ENCODE results near the gene TAF11L2.
"Not testable (repeated sequence)": the region's sequence is repeated elsewhere in the genome, so short reads cannot be mapped to it uniquely, and the experiment has no call there.

Gene TAF11L2

DNA sequence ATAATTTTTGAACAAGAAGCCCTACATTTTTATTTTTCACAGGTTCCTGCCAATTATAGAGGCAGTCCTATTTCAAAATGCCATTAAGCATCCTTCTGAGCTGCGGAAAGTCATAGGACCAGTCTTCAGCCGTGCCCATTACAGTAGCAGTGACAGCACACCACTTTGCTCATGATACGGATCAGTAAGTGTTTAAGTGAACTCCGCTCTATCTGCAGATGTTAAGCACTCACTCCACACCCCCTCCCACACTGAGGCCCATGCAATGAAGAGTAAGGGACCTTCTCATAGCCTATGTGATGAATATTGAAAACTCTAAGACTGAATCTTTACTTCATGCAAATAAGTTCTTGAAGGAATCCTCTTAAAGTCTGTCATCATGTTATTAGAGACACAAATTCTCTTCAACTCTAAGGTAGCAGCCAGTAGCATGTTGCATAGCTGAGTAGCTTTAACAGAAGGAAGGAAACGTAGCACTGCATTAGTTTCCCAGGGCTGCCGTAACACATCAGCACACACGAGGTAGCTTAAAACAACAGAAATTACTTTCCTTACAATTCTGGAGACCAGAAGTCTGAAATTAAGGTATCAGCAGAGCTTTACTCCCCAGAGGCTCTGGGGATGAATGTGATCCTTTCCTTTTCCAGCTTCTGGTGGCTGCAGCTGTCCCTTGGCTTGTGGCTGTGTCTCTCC, 20.3 kb upstream of the TAF11L2 start:
- no peak overlapping the region for H3K14ac ChIP-seq (ENCODE audit: low read length)
- WGBS (ENCODE audit: extremely low coverage, insufficient coverage, insufficient read length), result no CpG with 5 or more reads among the region's 7 CpGs
- H3K18ac ChIP-seq (ENCODE audit: low read length), result no peak overlapping the region
- no peak overlapping the region for H4K12ac ChIP-seq (ENCODE audit: low read depth, low read length)
- H3K9me3 ChIP-seq (ENCODE audit: insufficient read depth, low read depth, low read length), result no peaks in the 10 kb centered on the region
- H2AFZ ChIP-seq (ENCODE audit: insufficient read depth, low read length, poor library complexity), result no peak overlapping the region
- no peaks in the 10 kb centered on the region for H3K79me1 ChIP-seq (ENCODE audit: low read length)
- no peak overlapping the region for H2BK12ac ChIP-seq (ENCODE audit: low read length)
- H4K8ac ChIP-seq (ENCODE audit: low read depth, low read length), result no peak overlapping the region
- H3K27me3 ChIP-seq (ENCODE audit: insufficient read depth, low read length), result no peaks in the 10 kb centered on the region
- no peak overlapping the region for H3K4me2 ChIP-seq (ENCODE audit: low read length)
- H3K36me3 ChIP-seq (ENCODE audit: control insufficient read depth in 1 of 2, insufficient read depth in 2 of 2, low read length in 2 of 2), result no peaks in the 10 kb centered on the region
- H3K23ac ChIP-seq (ENCODE audit: low read length), result no peak overlapping the region
- H3K9ac ChIP-seq (ENCODE audit: low read length), result no peak overlapping the region
- H2AK5ac ChIP-seq (ENCODE audit: low read length), result no peak overlapping the region
- H3K79me2 ChIP-seq (ENCODE audit: control insufficient read depth, insufficient read depth, low read length, poor library complexity), result no peaks in the 10 kb centered on the region
- no peak overlapping the region for H4K91ac ChIP-seq (ENCODE audit: low read depth, low read length)
- H2BK5ac ChIP-seq (ENCODE audit: low read depth, low read length, poor library complexity), result no peak overlapping the region
- no peak overlapping the region for H3K4ac ChIP-seq (ENCODE audit: low read depth, low read length)
- no peak overlapping the region for H3K27ac ChIP-seq (ENCODE audit: low read depth, low read length)
- H3K4me3 ChIP-seq (ENCODE audit: low read depth, low read length), result no peak overlapping the region
- H3K4me1 ChIP-seq (ENCODE audit: control insufficient read depth in 1 of 2, insufficient read depth in 2 of 2, low read length in 2 of 2), result no peaks in the 10 kb centered on the region
- no peak overlapping the region for H2BK120ac ChIP-seq (ENCODE audit: insufficient read depth, low read length, poor library complexity)
- no peak for DNase-seq

DNA sequence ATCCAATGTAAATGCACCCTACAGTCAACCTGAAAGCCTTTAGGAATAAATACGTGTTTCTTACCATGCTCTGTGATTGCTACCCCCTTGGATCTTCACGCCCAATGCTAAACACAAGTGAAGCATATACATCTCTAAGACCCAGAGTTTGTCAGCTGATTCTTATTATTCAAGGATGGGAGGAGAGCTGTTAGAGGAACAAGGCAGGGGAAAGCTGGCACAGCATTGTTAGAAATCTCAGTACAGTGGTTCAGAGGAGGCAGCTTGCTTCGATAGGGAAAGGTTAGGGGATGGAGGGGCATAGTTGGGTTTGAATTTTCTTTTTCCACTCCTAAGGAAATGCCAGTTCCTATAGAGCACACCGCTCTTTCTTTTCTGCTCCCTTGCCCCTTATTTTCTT, 16.7 kb upstream of the TAF11L2 start:
- H2AK5ac ChIP-seq (ENCODE audit: low read length), result no peak overlapping the region
- H3K4ac ChIP-seq (ENCODE audit: low read depth, low read length), result no peak overlapping the region
- no peaks in the 10 kb centered on the region for H3K27me3 ChIP-seq (ENCODE audit: insufficient read depth, low read length)
- H3K36me3 ChIP-seq (ENCODE audit: control insufficient read depth in 1 of 2, insufficient read depth in 2 of 2, low read length in 2 of 2), result no peaks in the 10 kb centered on the region
- no peak overlapping the region for H3K18ac ChIP-seq (ENCODE audit: low read length)
- no peak overlapping the region for H3K27ac ChIP-seq (ENCODE audit: low read depth, low read length)
- no CpG with 5 or more reads among the region's 4 CpGs for WGBS (ENCODE audit: extremely low coverage, insufficient coverage, insufficient read length)
- H3K14ac ChIP-seq (ENCODE audit: low read length), result no peak overlapping the region
- H3K79me1 ChIP-seq (ENCODE audit: low read length), result no peaks in the 10 kb centered on the region
- H3K9ac ChIP-seq (ENCODE audit: low read length), result no peak overlapping the region
- no peaks in the 10 kb centered on the region for H3K4me1 ChIP-seq (ENCODE audit: control insufficient read depth in 1 of 2, insufficient read depth in 2 of 2, low read length in 2 of 2)
- H2AFZ ChIP-seq (ENCODE audit: insufficient read depth, low read length, poor library complexity), result no peak overlapping the region
- no peaks in the 10 kb centered on the region for H3K9me3 ChIP-seq (ENCODE audit: insufficient read depth, low read depth, low read length)
- no peak overlapping the region for H3K4me3 ChIP-seq (ENCODE audit: low read depth, low read length)
- H4K91ac ChIP-seq (ENCODE audit: low read depth, low read length), result no peak overlapping the region
- H4K8ac ChIP-seq (ENCODE audit: low read depth, low read length), result no peak overlapping the region
- H4K12ac ChIP-seq (ENCODE audit: low read depth, low read length), result no peak overlapping the region
- no peak overlapping the region for H2BK12ac ChIP-seq (ENCODE audit: low read length)
- H3K4me2 ChIP-seq (ENCODE audit: low read length), result no peak overlapping the region
- DNase-seq, result no peak
- no peak overlapping the region for H2BK5ac ChIP-seq (ENCODE audit: low read depth, low read length, poor library complexity)
- no peak overlapping the region for H3K23ac ChIP-seq (ENCODE audit: low read length)
- no peak overlapping the region for H2BK120ac ChIP-seq (ENCODE audit: insufficient read depth, low read length, poor library complexity)
- no peaks in the 10 kb centered on the region for H3K79me2 ChIP-seq (ENCODE audit: control insufficient read depth, insufficient read depth, low read length, poor library complexity)

DNA sequence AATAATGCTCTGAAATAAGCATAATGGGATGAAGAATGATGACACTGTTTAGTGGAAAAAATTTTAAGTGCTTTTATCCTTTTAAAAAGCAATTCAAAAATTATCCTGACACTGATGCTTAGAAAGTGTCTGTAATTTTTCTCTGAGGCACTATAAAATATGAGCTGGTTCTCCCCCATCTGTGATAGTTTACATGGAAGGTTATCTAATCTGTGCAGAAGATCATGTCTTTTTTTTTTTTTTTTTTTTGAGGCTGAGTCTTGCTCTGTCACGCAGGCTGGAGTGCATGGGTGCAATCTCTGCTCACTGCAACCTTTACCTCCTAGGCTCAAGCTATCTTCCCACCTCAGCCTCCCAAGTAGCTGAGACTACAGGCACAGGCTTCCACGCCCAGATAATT, 15.2 kb upstream of the TAF11L2 start:
- no peak overlapping the region for H3K9ac ChIP-seq (ENCODE audit: low read length)
- no peak overlapping the region for H2AFZ ChIP-seq (ENCODE audit: insufficient read depth, low read length, poor library complexity)
- no peak overlapping the region for H4K8ac ChIP-seq (ENCODE audit: low read depth, low read length)
- H3K23ac ChIP-seq (ENCODE audit: low read length), result no peak overlapping the region
- no peaks in the 10 kb centered on the region for H3K4me1 ChIP-seq (ENCODE audit: control insufficient read depth in 1 of 2, insufficient read depth in 2 of 2, low read length in 2 of 2)
- H3K9me3 ChIP-seq (ENCODE audit: insufficient read depth, low read depth, low read length), result no peaks in the 10 kb centered on the region
- no CpG with 5 or more reads among the region's 2 CpGs for WGBS (ENCODE audit: extremely low coverage, insufficient coverage, insufficient read length)
- no peak overlapping the region for H4K12ac ChIP-seq (ENCODE audit: low read depth, low read length)
- no peaks in the 10 kb centered on the region for H3K79me1 ChIP-seq (ENCODE audit: low read length)
- H2BK12ac ChIP-seq (ENCODE audit: low read length), result no peak overlapping the region
- no peaks in the 10 kb centered on the region for H3K36me3 ChIP-seq (ENCODE audit: control insufficient read depth in 1 of 2, insufficient read depth in 2 of 2, low read length in 2 of 2)
- H3K4ac ChIP-seq (ENCODE audit: low read depth, low read length), result no peak overlapping the region
- no peak overlapping the region for H3K27ac ChIP-seq (ENCODE audit: low read depth, low read length)
- DNase-seq, result no peak
- H4K91ac ChIP-seq (ENCODE audit: low read depth, low read length), result no peak overlapping the region
- no peak overlapping the region for H2AK5ac ChIP-seq (ENCODE audit: low read length)
- no peaks in the 10 kb centered on the region for H3K27me3 ChIP-seq (ENCODE audit: insufficient read depth, low read length)
- no peaks in the 10 kb centered on the region for H3K79me2 ChIP-seq (ENCODE audit: control insufficient read depth, insufficient read depth, low read length, poor library complexity)
- no peak overlapping the region for H3K14ac ChIP-seq (ENCODE audit: low read length)
- H3K4me3 ChIP-seq (ENCODE audit: low read depth, low read length), result no peak overlapping the region
- H3K18ac ChIP-seq (ENCODE audit: low read length), result no peak overlapping the region
- no peak overlapping the region for H3K4me2 ChIP-seq (ENCODE audit: low read length)
- no peak overlapping the region for H2BK5ac ChIP-seq (ENCODE audit: low read depth, low read length, poor library complexity)
- H2BK120ac ChIP-seq (ENCODE audit: insufficient read depth, low read length, poor library complexity), result no peak overlapping the region

DNA sequence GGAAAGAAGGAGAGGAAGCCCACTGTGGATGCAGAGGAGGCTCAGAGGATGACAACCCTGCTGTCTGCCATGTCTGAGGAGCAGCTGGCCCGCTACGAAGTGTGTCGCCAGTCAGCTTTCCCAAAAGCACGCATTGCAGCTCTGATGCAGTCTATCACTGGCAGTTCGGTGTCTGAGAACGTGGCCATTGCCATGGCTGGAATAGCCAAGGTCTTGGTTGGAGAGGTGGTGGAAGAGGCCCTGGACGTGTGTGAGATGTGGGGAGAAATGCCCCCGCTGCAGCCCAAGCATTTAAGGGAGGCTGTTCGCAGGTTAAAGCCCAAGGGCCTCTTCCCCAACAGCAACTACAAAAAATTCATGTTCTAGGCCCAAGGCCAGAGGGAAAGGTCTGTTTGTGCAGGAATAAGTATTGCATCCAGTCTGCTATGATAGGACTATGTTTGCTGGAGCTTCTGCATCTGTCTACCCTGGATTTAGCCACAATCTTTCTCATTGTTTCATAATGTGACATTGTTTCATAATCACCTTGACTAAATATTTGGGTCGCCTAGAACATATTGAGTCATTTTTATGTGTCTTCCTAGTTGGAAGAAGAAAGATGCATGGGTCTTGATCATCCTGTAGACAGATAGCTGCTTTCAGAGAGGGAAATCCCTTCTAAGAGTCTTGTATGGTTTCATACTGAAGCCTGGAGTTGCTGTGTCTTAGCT, 11.4 kb upstream of the TAF11L2 start:
- H4K8ac ChIP-seq (ENCODE audit: low read depth, low read length); H4K12ac ChIP-seq (ENCODE audit: low read depth, low read length); H2BK12ac ChIP-seq (ENCODE audit: low read length); H3K4me2 ChIP-seq (ENCODE audit: low read length); H3K27me3 ChIP-seq (ENCODE audit: insufficient read depth, low read length); H3K9me3 ChIP-seq (ENCODE audit: insufficient read depth, low read depth, low read length); H3K4me3 ChIP-seq (ENCODE audit: low read depth, low read length); H2AK5ac ChIP-seq (ENCODE audit: low read length); H3K36me3 ChIP-seq (ENCODE audit: control insufficient read depth in 1 of 2, insufficient read depth in 2 of 2, low read length in 2 of 2); H2AFZ ChIP-seq (ENCODE audit: insufficient read depth, low read length, poor library complexity); H3K27ac ChIP-seq (ENCODE audit: low read depth, low read length); H2BK5ac ChIP-seq (ENCODE audit: low read depth, low read length, poor library complexity); H3K79me1 ChIP-seq (ENCODE audit: low read length); H3K9ac ChIP-seq (ENCODE audit: low read length); H3K4me1 ChIP-seq (ENCODE audit: control insufficient read depth in 1 of 2, insufficient read depth in 2 of 2, low read length in 2 of 2); H3K18ac ChIP-seq (ENCODE audit: low read length); H3K14ac ChIP-seq (ENCODE audit: low read length); H3K79me2 ChIP-seq (ENCODE audit: control insufficient read depth, insufficient read depth, low read length, poor library complexity); H3K4ac ChIP-seq (ENCODE audit: low read depth, low read length); H3K23ac ChIP-seq (ENCODE audit: low read length); H2BK120ac ChIP-seq (ENCODE audit: insufficient read depth, low read length, poor library complexity); H4K91ac ChIP-seq (ENCODE audit: low read depth, low read length): not testable (repeated sequence)
- DNase-seq, result peak in 1 of 2 donors; percentile 15
- no CpG with 5 or more reads among the region's 10 CpGs for WGBS (ENCODE audit: extremely low coverage, insufficient coverage, insufficient read length)
